Ishikawa (cell line): ENCODE measurements around the gene CACNB3.

Source experiments
- NFIC ChIP-seq: IDR thresholded peaks from 2 replicates; pipeline ENCODE4 v1.6.1; 2012
- RAD21 ChIP-seq: IDR thresholded peaks from 2 replicates; pipeline ENCODE4 v1.6.1; 2012; ENCODE audit warnings: low read depth
- TAF1 ChIP-seq: IDR thresholded peaks from 2 replicates; pipeline ENCODE4 v1.6.1; 2012; ENCODE audit warnings: low read depth, mild to moderate bottlenecking
- TCF12 ChIP-seq: IDR thresholded peaks from 2 replicates; pipeline ENCODE4 v1.6.1; 2012; ENCODE audit warnings: low read depth
- TF ChIP-seq, protein P1 (sequence below): IDR thresholded peaks from 2 replicates; pipeline ENCODE4 v1.6.1; 2012

DNA sequence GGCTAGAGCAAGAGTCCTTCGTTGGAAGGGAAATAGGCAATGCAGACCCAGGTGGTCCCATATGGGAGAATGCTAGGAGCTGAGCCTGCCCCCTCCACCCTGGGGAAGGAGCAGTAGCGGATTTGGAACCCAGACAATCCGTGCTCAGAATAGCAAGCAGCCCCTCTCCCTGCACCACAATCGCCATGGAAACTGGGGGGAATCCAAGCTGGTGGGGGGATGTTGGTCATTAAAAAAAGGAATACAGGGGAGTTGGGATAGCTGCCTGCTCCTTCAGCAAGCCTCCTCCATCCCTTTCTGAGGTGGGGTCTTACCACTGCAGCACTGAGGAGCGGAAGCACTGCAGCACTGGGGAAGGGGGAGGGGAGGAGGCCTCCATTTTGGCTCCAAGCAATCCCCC lies 44.5 kb downstream of the CACNB3 start:
- no peak for TF ChIP-seq TCF12
- no peak for TF ChIP-seq RAD21
- TF ChIP-seq TAF1, result no peak
- TF ChIP-seq, protein P1, sequence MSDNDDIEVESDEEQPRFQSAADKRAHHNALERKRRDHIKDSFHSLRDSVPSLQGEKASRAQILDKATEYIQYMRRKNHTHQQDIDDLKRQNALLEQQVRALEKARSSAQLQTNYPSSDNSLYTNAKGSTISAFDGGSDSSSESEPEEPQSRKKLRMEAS, result no peak
- TF ChIP-seq NFIC, result no peak
